CD14-positive monocyte (primary cell): ENCODE results near the gene GPRC5C. TPM values are rescaled to one million over a fixed set of nuclear protein-coding genes. Genes with fewer than 3 reads are reported as not detected.
"Not testable (repeated sequence)": the region's sequence is repeated elsewhere in the genome, so short reads cannot be mapped to it uniquely, and the experiment has no call there.

Experiments used
- DNase-seq, 3 donors: peaks; one replicate each; pipeline ENCODE4 v3.0.0-alpha.2; 2011 to 2022
- H2AFZ ChIP-seq: 2 replicates; pipeline ENCODE4 v1.6.0; 2012; ENCODE audit warnings: mild to moderate bottlenecking, low read depth, low read length, inconsistent platforms; ENCODE audit not compliant: insufficient read depth, poor library complexity, severe bottlenecking
- H3K27ac ChIP-seq, 2 donors: 1 replicate in 1 of 2; 2 replicates in 1 of 2; pipeline ENCODE4 v1.5.1; 2012 to 2013; ENCODE audit warnings: low read length in 2 of 2, control low read depth in 1 of 2, inconsistent platforms in 1 of 2, low read depth in 1 of 2, mild to moderate bottlenecking in 1 of 2
- H3K27me3 ChIP-seq, 2 donors: one replicate each; pipeline versions ENCODE4 v1.6.0 to v1.6.1; 2011 to 2013; ENCODE audit warnings: low read length in 2 of 2; ENCODE audit not compliant: control insufficient read depth in 2 of 2, insufficient read depth in 2 of 2
- H3K36me3 ChIP-seq, 2 donors: replicated peaks in 1 of 2; 1 replicate in 1 of 2; 2 replicates in 1 of 2; pipeline versions ENCODE4 v1.5.1 to v1.6.1; 2012 to 2013; ENCODE audit warnings: low read length in 2 of 2, control low read depth in 1 of 2, inconsistent platforms in 1 of 2, mild to moderate bottlenecking in 1 of 2; ENCODE audit not compliant: insufficient read depth in 2 of 2, control insufficient read depth in 1 of 2
- H3K4me1 ChIP-seq, 2 donors: 1 replicate in 1 of 2; 2 replicates in 1 of 2; pipeline versions ENCODE4 v1.5.1 to v1.6.1; 2012 to 2013; ENCODE audit warnings: low read length in 2 of 2, control low read depth in 1 of 2, inconsistent platforms in 1 of 2, mild to moderate bottlenecking in 1 of 2, moderate library complexity in 1 of 2; ENCODE audit not compliant: insufficient read depth in 2 of 2, control insufficient read depth in 1 of 2
- H3K4me2 ChIP-seq: replicated peaks from 2 replicates; pipeline ENCODE3; 2012; ENCODE audit warnings: low read length, moderate library complexity, mild to moderate bottlenecking; ENCODE audit not compliant: poor library complexity, severe bottlenecking; ENCODE audit errors: extremely low read depth
- H3K4me3 ChIP-seq, 3 experiments: fragments of 200-600 bp in 1 of 3; sonication (generic) in 1 of 3; replicated peaks in 1 of 3; 1 replicate in 2 of 3; 2 replicates in 1 of 3; pipeline ENCODE4 v1.5.1; 2011 to 2013; ENCODE audit warnings: low read length in 3 of 3, mild to moderate bottlenecking in 3 of 3, control low read depth in 2 of 3, low read depth in 2 of 3, inconsistent platforms in 1 of 3, moderate library complexity in 1 of 3
- H3K79me2 ChIP-seq: 2 replicates; pipeline ENCODE4 v1.6.0; 2012; ENCODE audit warnings: mild to moderate bottlenecking, control low read depth, inconsistent platforms, low read length, moderate library complexity; ENCODE audit not compliant: insufficient read depth
- H3K9ac ChIP-seq: 2 replicates; pipeline ENCODE4 v1.6.0; 2017; ENCODE audit warnings: low read length, mild to moderate bottlenecking; ENCODE audit not compliant: insufficient read depth, poor library complexity, severe bottlenecking
- H3K9me3 ChIP-seq, 2 donors: replicated peaks in 1 of 2; 1 replicate in 1 of 2; 2 replicates in 1 of 2; pipeline versions ENCODE4 v1.5.1 to v1.6.1; 2012 to 2013; ENCODE audit warnings: low read length in 2 of 2, control low read depth in 1 of 2; ENCODE audit not compliant: control insufficient read depth in 1 of 2, insufficient read depth in 1 of 2
- H4K20me1 ChIP-seq: 2 replicates; pipeline ENCODE4 v1.6.0; 2012; ENCODE audit warnings: mild to moderate bottlenecking, low read length, control low read depth, moderate library complexity; ENCODE audit not compliant: insufficient read depth
- H3K27ac Mint-ChIP-seq, 7 donors: one replicate each; pipeline ENCODE4 v1.8.0; 2020; ENCODE audit warnings: mild to moderate bottlenecking in 7 of 7, mixed read lengths in 7 of 7, moderate library complexity in 6 of 7, inconsistent platforms in 2 of 7
- H3K27me3 Mint-ChIP-seq, 3 donors: one replicate each; pipeline ENCODE4 v1.8.0; 2021 to 2022; ENCODE audit warnings: low read depth in 3 of 3, mild to moderate bottlenecking in 3 of 3, mixed read lengths in 3 of 3, moderate library complexity in 3 of 3, inconsistent platforms in 1 of 3
- H3K36me3 Mint-ChIP-seq, 2 donors: one replicate each; pipeline ENCODE4 v1.8.0; 2020; ENCODE audit warnings: mixed read lengths in 2 of 2, inconsistent platforms in 1 of 2, mild to moderate bottlenecking in 1 of 2
- H3K4me1 Mint-ChIP-seq: one replicate; pipeline ENCODE4 v1.8.0; 2020; ENCODE audit warnings: mild to moderate bottlenecking, mixed read lengths
- H3K4me3 Mint-ChIP-seq, 2 donors: one replicate each; pipeline ENCODE4 v1.8.0; 2020; ENCODE audit warnings: mild to moderate bottlenecking in 2 of 2, mixed read lengths in 2 of 2, moderate library complexity in 1 of 2
- H3K9me3 Mint-ChIP-seq, 7 donors: one replicate each; pipeline ENCODE4 v1.8.0; 2020 to 2022; ENCODE audit warnings: mixed read lengths in 7 of 7, mild to moderate bottlenecking in 6 of 7, moderate library complexity in 6 of 7, inconsistent platforms in 2 of 7
- CTCF ChIP-seq: fragments of 200-600 bp; IDR thresholded peaks from one replicate; pipeline ENCODE4 v1.8.0; 2022; ENCODE audit warnings: antibody characterized with exemption, mild to moderate bottlenecking
- WGBS: methylation state at CpG from one replicate; pipeline ENCODE4 v1.1.5; 2013; ENCODE audit warnings: missing lambda C conversion rate; ENCODE audit not compliant: insufficient coverage; 5-methylcytosine and 5-hydroxymethylcytosine counted together
- intact Hi-C, 2 donors: fragments of 100-400 bp; cut with micrococcal nuclease; formaldehyde crosslinking; loops; one replicate each; pipeline versions ENCODE4 v1.15.0 to v1.15.1; 2023
- polyA plus RNA-seq, 3 donors: library from polyadenylated mRNA; depleted of rRNA in 1 of 3; unstranded in 2 of 3; stranded (reverse) in 1 of 3; fragments of 300-500 nt in 2 of 3; fragments of >200 nt in 1 of 3; fragmentation: Illumina TruSeq in 2 of 3; gene quantifications; 1 replicate in 2 of 3; 2 replicates in 1 of 3; pipeline ENCODE4 v1.2.3, GENCODE V29; 2012 to 2021

GPRC5C gene
- polyA plus RNA-seq, 3 donors: 0.47 to 3.3 (median 1.9) TPM

GRCh38 chr17:74404218-74404617 is 27.7 kb upstream of the GPRC5C start:
- Mint-ChIP-seq H3K4me3 (no peak overlapping the region), H3K27me3 (peaks cover 8 to 20% (median 11%) of the 10 kb centered on the region in 3 donors), H3K4me1 (no peaks in the 10 kb centered on the region), H3K27ac (no peak overlapping the region), H3K36me3 (no peaks in the 10 kb centered on the region), H3K9me3 (peaks cover 0 to 9% (median 4%) of the 10 kb centered on the region in 7 donors)
- no peak for DNase-seq
- H3K4me1 ChIP-seq: no peaks in the 10 kb centered on the region
- no peak overlapping the region for H3K27ac ChIP-seq
- no peak overlapping the region for H3K4me2 ChIP-seq
- no peaks in the 10 kb centered on the region for H3K27me3 ChIP-seq
- intact Hi-C loops: no loop called here
- no peaks in the 10 kb centered on the region for H3K36me3 ChIP-seq
- no peak for TF ChIP-seq CTCF
- no peak overlapping the region for H3K9ac ChIP-seq
- no peak overlapping the region for H2AFZ ChIP-seq
- H3K79me2 ChIP-seq: no peaks in the 10 kb centered on the region
- 95% methylated on average over 3 of the region's 7 CpGs for WGBS
- no peak overlapping the region for H3K4me3 ChIP-seq
- H4K20me1 ChIP-seq: no peaks in the 10 kb centered on the region
- no peaks in the 10 kb centered on the region for H3K9me3 ChIP-seq

- Mint-ChIP-seq H3K9me3 (peaks cover 0 to 5% (median under 1%) of the 10 kb centered on the region in 7 donors), H3K27me3 (peaks cover 8 to 20% (median 8%) of the 10 kb centered on the region in 3 donors), H3K27ac (no peak overlapping the region), H3K4me3 (no peak overlapping the region), H3K4me1 (no peaks in the 10 kb centered on the region), H3K36me3 (no peaks in the 10 kb centered on the region)
- Histone ChIP-seq H3K4me2 (no peak overlapping the region), H3K9ac (no peak overlapping the region), H3K36me3 (no peaks in the 10 kb centered on the region), H4K20me1 (no peaks in the 10 kb centered on the region), H2AFZ (no peak overlapping the region), H3K79me2 (no peaks in the 10 kb centered on the region), H3K27ac (no peak overlapping the region), H3K4me3 (no peak overlapping the region), H3K4me1 (no peaks in the 10 kb centered on the region), H3K27me3 (no peaks in the 10 kb centered on the region), H3K9me3 (no peaks in the 10 kb centered on the region)
- DNase-seq: no peak
- no CpG with 5 or more reads among the region's 6 CpGs for WGBS
- no peak for TF ChIP-seq CTCF
- intact Hi-C loops: no loop called here
Measured at GRCh38 chr17:74404789-74405188, 27.1 kb upstream of the GPRC5C start.

DNA sequence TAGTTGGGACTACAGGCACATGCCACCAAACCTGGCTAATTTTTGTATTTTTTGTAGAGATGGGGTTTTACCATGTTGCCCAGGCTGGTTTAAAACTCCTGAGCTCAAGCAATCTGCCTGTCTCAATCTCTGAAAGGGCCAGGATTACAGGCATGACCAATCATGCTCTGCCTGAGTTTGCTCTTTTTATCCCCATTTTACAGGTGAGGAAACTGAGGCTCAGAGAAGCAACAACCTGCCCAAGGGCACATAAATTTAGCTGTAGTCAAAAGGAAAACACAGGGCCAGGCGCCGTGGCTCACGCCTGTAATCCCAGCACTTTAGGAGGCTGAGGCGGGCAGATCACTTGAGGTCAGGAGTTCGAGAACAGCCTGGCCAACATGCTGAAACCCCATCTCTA is 26.6 kb upstream of the GPRC5C start:
- H3K36me3 Mint-ChIP-seq, H3K9ac ChIP-seq, DNase-seq, H3K4me1 Mint-ChIP-seq, H3K9me3 Mint-ChIP-seq, H3K27ac Mint-ChIP-seq, H4K20me1 ChIP-seq, H3K4me3 ChIP-seq, H2AFZ ChIP-seq, H3K9me3 ChIP-seq, H3K36me3 ChIP-seq, H3K4me2 ChIP-seq, H3K4me3 Mint-ChIP-seq, H3K27ac ChIP-seq, H3K27me3 ChIP-seq, H3K4me1 ChIP-seq, intact Hi-C loops, H3K79me2 ChIP-seq: not testable (repeated sequence)
- peaks cover 8 to 18% (median 8%) of the 10 kb centered on the region in 3 donors for H3K27me3 Mint-ChIP-seq
- 100% methylated on average over 2 of the region's 5 CpGs for WGBS
